H1 (cell line): ENCODE data around the gene RGL2. TPM values are rescaled to one million over a fixed set of nuclear protein-coding genes. Genes with fewer than 3 reads are reported as not detected.

Experiments
- CTCF ChIA-PET: fragments of 300-600 bp; sonication (Branson Sonifier 250); formaldehyde crosslinking; loops from one replicate; lab custom pipeline; 2021; ENCODE audit not compliant: partially characterized antibody; lab: Charles Lee
- POLR2A ChIA-PET: fragments of 300-600 bp; sonication (Branson Sonifier 250); formaldehyde crosslinking; loops from one replicate; lab custom pipeline; 2021; ENCODE audit warnings: inconsistent platforms; ENCODE audit not compliant: partially characterized antibody; lab: Charles Lee
- DNase-seq, 2 experiments: peaks; one replicate each; pipeline versions ENCODE4 v3.0.0 to v3.0.0-alpha.2; 2010 to 2022; ENCODE audit warnings: low spot score in 2 of 2, low read depth in 1 of 2, mixed read lengths in 1 of 2
- FAIRE-seq: peaks from 2 replicates; lab custom pipeline; 2011; peaks lifted over from hg19 to GRCh38; lab: Jason Lieb, UNC
- H2AFZ ChIP-seq: 2 replicates; pipeline ENCODE4 v1.8.1; 2012; ENCODE audit warnings: low read length, inconsistent platforms
- H2AK5ac ChIP-seq: 2 replicates; pipeline ENCODE4 v1.6.1; 2013; ENCODE audit warnings: low read depth, low read length
- H2BK120ac ChIP-seq: replicated peaks from 2 replicates; pipeline ENCODE3; 2013; ENCODE audit warnings: low read depth, low read length, inconsistent platforms
- H2BK12ac ChIP-seq: 2 replicates; pipeline ENCODE4 v1.6.1; 2013; ENCODE audit warnings: low read depth, low read length
- H2BK15ac ChIP-seq: 2 replicates; pipeline ENCODE4 v1.6.1; 2013; ENCODE audit warnings: low read length
- H2BK20ac ChIP-seq: 2 replicates; pipeline ENCODE4 v1.6.1; 2013; ENCODE audit warnings: low read length
- H2BK5ac ChIP-seq: 2 replicates; pipeline ENCODE4 v1.6.1; 2013; ENCODE audit warnings: low read depth, low read length
- H3K14ac ChIP-seq: 2 replicates; pipeline ENCODE4 v1.6.1; 2013; ENCODE audit warnings: inconsistent platforms; ENCODE audit not compliant: insufficient read length
- H3K18ac ChIP-seq: 2 replicates; pipeline ENCODE4 v1.6.1; 2013; ENCODE audit warnings: low read length; ENCODE audit errors: extremely low read depth
- H3K23ac ChIP-seq: 2 replicates; pipeline ENCODE4 v1.6.1; 2013; ENCODE audit warnings: inconsistent platforms; ENCODE audit not compliant: insufficient read length
- H3K23me2 ChIP-seq: 2 replicates; pipeline ENCODE4 v1.6.1; 2013; ENCODE audit warnings: low read depth, low read length
- H3K27ac ChIP-seq: 2 replicates; pipeline ENCODE4 v1.6.1; 2011; ENCODE audit warnings: low read depth, low read length, inconsistent platforms
- H3K27me3 ChIP-seq, 4 experiments: replicated peaks in 1 of 4; 1 replicate in 1 of 4; 2 replicates in 3 of 4; pipeline versions ENCODE4 v1.6.1 to v1.8.1; 2011 to 2013; ENCODE audit warnings: low read length in 3 of 4, mild to moderate bottlenecking in 3 of 4, inconsistent platforms in 2 of 4, mixed read lengths in 2 of 4, moderate library complexity in 1 of 4; ENCODE audit not compliant: control insufficient read depth in 3 of 4, insufficient read depth in 3 of 4; ENCODE audit errors: extremely low read depth in 1 of 4
- H3K36me3 ChIP-seq, 4 experiments: 2 replicates each; pipeline versions ENCODE4 v1.6.1 to v1.8.1; 2011 to 2013; ENCODE audit warnings: mild to moderate bottlenecking in 4 of 4, low read length in 3 of 4, moderate library complexity in 2 of 4, control low read depth in 1 of 4, inconsistent platforms in 1 of 4; ENCODE audit not compliant: insufficient read depth in 4 of 4, control insufficient read depth in 2 of 4
- H3K4ac ChIP-seq: replicated peaks from 2 replicates; pipeline ENCODE3; 2013; ENCODE audit warnings: low read length, low read depth, mixed read lengths, inconsistent platforms; ENCODE audit not compliant: insufficient read length
- H3K4me1 ChIP-seq, 4 experiments: replicated peaks in 1 of 4; 1 replicate in 1 of 4; 2 replicates in 3 of 4; pipeline versions ENCODE4 v1.6.1 to v1.8.1; 2011 to 2013; ENCODE audit warnings: low read length in 3 of 4, inconsistent platforms in 2 of 4, mixed read lengths in 1 of 4; ENCODE audit not compliant: insufficient read depth in 4 of 4, control insufficient read depth in 3 of 4
- H3K4me2 ChIP-seq, 2 experiments: 2 replicates each; pipeline versions ENCODE4 v1.6.1 to v1.8.1; 2011 to 2013; ENCODE audit warnings: low read depth in 2 of 2, low read length in 2 of 2, control low read depth in 1 of 2, inconsistent platforms in 1 of 2, mild to moderate bottlenecking in 1 of 2; ENCODE audit not compliant: insufficient read depth in 1 of 2
- H3K4me3 ChIP-seq, 4 experiments: fragments of 200-600, 300-600 bp in 1 of 4; sonication (generic), shearing (Covaris generic), sonication (Bioruptor Twin) in 1 of 4; 2 replicates each; pipeline versions ENCODE4 v1.5.1 to v1.8.1; 2011 to 2016; ENCODE audit warnings: low read length in 4 of 4, low read depth in 3 of 4, control low read depth in 2 of 4, inconsistent platforms in 2 of 4, mild to moderate bottlenecking in 2 of 4, mixed read lengths in 1 of 4, moderate library complexity in 1 of 4; ENCODE audit not compliant: insufficient read depth in 2 of 4; ENCODE audit errors: extremely low read depth in 1 of 4
- H3K56ac ChIP-seq: replicated peaks from 2 replicates; pipeline ENCODE3; 2013; ENCODE audit warnings: low read depth, mild to moderate bottlenecking, mixed read lengths, low read length, inconsistent platforms; ENCODE audit not compliant: insufficient read length
- H3K79me1 ChIP-seq: 2 replicates; pipeline ENCODE4 v1.6.1; 2013; ENCODE audit warnings: low read depth, low read length, control low read depth
- H3K79me2 ChIP-seq, 2 experiments: 2 replicates each; pipeline versions ENCODE4 v1.6.1 to v1.8.1; 2012 to 2013; ENCODE audit warnings: low read length in 2 of 2, mild to moderate bottlenecking in 2 of 2, inconsistent platforms in 1 of 2; ENCODE audit not compliant: insufficient read depth in 2 of 2, control insufficient read depth in 1 of 2
- H3K9ac ChIP-seq, 4 experiments: replicated peaks in 1 of 4; 1 replicate in 1 of 4; 2 replicates in 3 of 4; pipeline versions ENCODE4 v1.6.1 to v1.8.1; 2011 to 2013; ENCODE audit warnings: low read depth in 3 of 4, low read length in 3 of 4, control low read depth in 2 of 4, mild to moderate bottlenecking in 2 of 4, moderate library complexity in 2 of 4, inconsistent platforms in 1 of 4; ENCODE audit errors: extremely low read depth in 1 of 4
- H3K9me3 ChIP-seq, 2 experiments: 2 replicates each; pipeline versions ENCODE4 v1.6.1 to v1.8.1; 2012 to 2013; ENCODE audit warnings: mild to moderate bottlenecking in 2 of 2, moderate library complexity in 2 of 2, control low read depth in 1 of 2, inconsistent platforms in 1 of 2, low read depth in 1 of 2, low read length in 1 of 2, mixed read lengths in 1 of 2; ENCODE audit not compliant: insufficient read depth in 2 of 2
- H4K20me1 ChIP-seq, 2 experiments: replicated peaks in 1 of 2; 2 replicates each; pipeline versions ENCODE3 to v1.8.1; 2011 to 2013; ENCODE audit warnings: inconsistent platforms in 2 of 2, low read length in 2 of 2, mild to moderate bottlenecking in 1 of 2; ENCODE audit not compliant: insufficient read depth in 2 of 2, control insufficient read depth in 1 of 2
- H4K5ac ChIP-seq: 2 replicates; pipeline ENCODE4 v1.6.1; 2013; ENCODE audit warnings: low read length, low read depth, mixed read lengths, inconsistent platforms; ENCODE audit not compliant: insufficient read length
- H4K8ac ChIP-seq: 2 replicates; pipeline ENCODE4 v1.8.0; 2013; ENCODE audit warnings: mild to moderate bottlenecking, moderate library complexity, low read length, inconsistent platforms; ENCODE audit not compliant: insufficient read depth; ENCODE audit errors: extremely low read depth
- H4K91ac ChIP-seq: replicated peaks from 2 replicates; pipeline ENCODE3; 2013; ENCODE audit warnings: low read length, mixed read lengths, inconsistent platforms; ENCODE audit not compliant: insufficient read length
- CTBP2 ChIP-seq: IDR thresholded peaks from 2 replicates; pipeline ENCODE4 v1.7.0; 2011; ENCODE audit warnings: borderline replicate concordance, mild to moderate bottlenecking, moderate library complexity, mixed read lengths, low read length; ENCODE audit not compliant: insufficient read depth, insufficient read length
- JUN ChIP-seq: IDR thresholded peaks from 2 replicates; pipeline ENCODE4 v1.6.1; 2011; ENCODE audit warnings: low read depth, mild to moderate bottlenecking, improper control_type of control experiment, low read length
- NANOG ChIP-seq: IDR thresholded peaks from 2 replicates; pipeline ENCODE4 v1.6.1; 2011; ENCODE audit warnings: low read length, low read depth, mild to moderate bottlenecking, inconsistent platforms; ENCODE audit not compliant: insufficient read depth, poor library complexity, severe bottlenecking
- PHF8 ChIP-seq: fragments of 200-600 bp; sonication (generic); conservative IDR thresholded peaks from 2 replicates; pipeline ENCODE4 v1.7.1; 2012; ENCODE audit warnings: low read depth, mild to moderate bottlenecking, inconsistent platforms, low read length, moderate library complexity
- POLR2A ChIP-seq, 2 experiments: IDR thresholded peaks; 1 replicate in 1 of 2; 2 replicates in 1 of 2; pipeline ENCODE4 v1.6.1; 2011; ENCODE audit warnings: low read depth in 2 of 2, low read length in 2 of 2, mild to moderate bottlenecking in 2 of 2; ENCODE audit errors: control extremely low read depth in 1 of 2
- RAD21 ChIP-seq, 2 experiments: IDR thresholded peaks in 1 of 2; conservative IDR thresholded peaks in 1 of 2; 2 replicates each; pipeline ENCODE4 v1.6.1; 2011; ENCODE audit warnings: low read depth in 2 of 2, low read length in 2 of 2, improper control_type of control experiment in 1 of 2, inconsistent platforms in 1 of 2, mild to moderate bottlenecking in 1 of 2, moderate library complexity in 1 of 2
- SIN3A ChIP-seq, 2 experiments: IDR thresholded peaks in 1 of 2; conservative IDR thresholded peaks in 1 of 2; 2 replicates each; pipeline ENCODE4 v1.6.1; 2011 to 2012; ENCODE audit warnings: low read length in 2 of 2, improper control_type of control experiment in 1 of 2, low read depth in 1 of 2, mild to moderate bottlenecking in 1 of 2
- SP2 ChIP-seq: IDR thresholded peaks from 2 replicates; pipeline ENCODE4 v1.6.1; 2012; ENCODE audit warnings: mild to moderate bottlenecking, low read length, inconsistent platforms
- TAF1 ChIP-seq: IDR thresholded peaks from 2 replicates; pipeline ENCODE4 v1.6.1; 2011; ENCODE audit warnings: mild to moderate bottlenecking, low read depth, low read length
- WGBS, 2 experiments: shearing (Covaris generic) in 1 of 2; methylation state at CpG; one replicate each; pipeline versions ENCODE4 v1.1.6 to v1.1.7; 2013 to 2015; ENCODE audit warnings: low lambda C conversion rate in 2 of 2, mixed read lengths in 2 of 2, inconsistent platforms in 1 of 2, low coverage in 1 of 2, missing lambda C conversion rate in 1 of 2; ENCODE audit not compliant: insufficient replicate concordance in 2 of 2, insufficient coverage in 1 of 2, insufficient read length in 1 of 2; ENCODE audit errors: extremely low coverage in 1 of 2, missing lambda C conversion rate in 1 of 2; 5-methylcytosine and 5-hydroxymethylcytosine counted together
- polyA plus RNA-seq, 7 experiments: library from polyadenylated mRNA; depleted of rRNA in 3 of 7; stranded (reverse) in 5 of 7; unstranded in 2 of 7; fragments of >200 nt in 5 of 7; fragments of 200-250 nt in 2 of 7; gene quantifications; 1 replicate in 5 of 7; 2 replicates in 1 of 7; 4 replicates in 1 of 7; pipeline versions ENCODE4 v1.2.1 to v1.2.3, GENCODE V29; 2011 to 2013; ENCODE audit warnings: missing spikeins in 2 of 7, mixed read lengths in 2 of 7
- total RNA-seq: library from RNA; stranded (reverse); fragmentation: NEBNext Ultra II Directional; extraction: Animal tissue kit (Norgen Biotek cat#: 25700); gene quantifications from 2 replicates; pipeline ENCODE4 v1.2.1, GENCODE V29; 2021

The RGL2 gene
- total and polyA plus RNA-seq, 2 of the 8 experiments (the other 6 are each of a cell fraction or from before 2014, with no cell fraction given) = 58.1 to 80.3 TPM

DNA sequence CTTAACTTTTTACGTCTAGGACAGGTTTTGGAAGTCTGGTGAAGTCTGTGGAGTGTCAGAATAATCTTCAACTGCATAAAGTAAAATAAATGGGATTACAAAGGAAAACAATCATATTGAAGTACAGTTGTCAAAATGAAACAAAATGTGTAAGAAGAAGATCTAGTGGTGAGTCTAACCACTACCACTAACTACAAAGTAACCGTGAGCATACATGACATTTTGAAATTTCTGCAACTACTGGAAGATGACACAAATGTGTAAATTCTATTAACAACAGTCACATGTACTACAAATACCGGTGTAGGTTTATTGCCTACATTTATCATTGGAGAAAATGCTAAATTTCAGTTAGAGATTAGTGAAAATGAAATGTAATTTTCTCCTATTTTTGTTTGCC is 56.8 kb downstream of the RGL2 start:
- no peak for TF ChIP-seq NANOG
- no peak for TF ChIP-seq CTBP2
- no peak for TF ChIP-seq SP2
- no peak for TF ChIP-seq TAF1
- TF ChIP-seq SIN3A (conservative IDR thresholded peaks at IDR 0.05 in 1 of 2, IDR thresholded peaks at IDR 0.05 in 1 of 2; ENCODE audit: low read depth in 1 of 2, low read length in 2 of 2) = no peak
- TF ChIP-seq POLR2A (IDR thresholded peaks at IDR 0.05; ENCODE audit: control extremely low read depth in 1 of 2, low read depth in 2 of 2, low read length in 2 of 2) = no peak
- no peak for TF ChIP-seq PHF8
- no peak for TF ChIP-seq RAD21 (IDR thresholded peaks at IDR 0.05 in 1 of 2, conservative IDR thresholded peaks at IDR 0.05 in 1 of 2; ENCODE audit: low read depth in 2 of 2, low read length in 2 of 2)
- no peak for TF ChIP-seq JUN

More for the DNA sequence above, 56.8 kb downstream of the RGL2 start:
- Histone ChIP-seq H3K9me3 (no peaks in the 10 kb centered on the region), H3K27ac (no peak overlapping the region), H3K4me2 (no peak overlapping the region), H3K79me2 (no peaks in the 10 kb centered on the region), H4K5ac (no peak overlapping the region), H3K56ac (no peak overlapping the region), H3K4me1 (no peaks in the 10 kb centered on the region), H3K36me3 (no peaks in the 10 kb centered on the region), H3K79me1 (no peaks in the 10 kb centered on the region), H2BK120ac (no peak overlapping the region), H3K4ac (no peak overlapping the region), H2BK5ac (no peak overlapping the region), H3K23me2 (no peaks in the 10 kb centered on the region; the same call in 1 of the 2 replicates), H2BK15ac (no peak overlapping the region), H3K27me3 (peaks cover 0 to 12% (median 2%) of the 10 kb centered on the region in 4 experiments; a peak in 4 of 7 replicates), H3K23ac (no peak overlapping the region), H4K20me1 (no peaks in the 10 kb centered on the region), H2BK20ac (no peak overlapping the region), H2AFZ (no peak overlapping the region), H4K8ac (no peak overlapping the region), H2AK5ac (no peak overlapping the region), H3K4me3 (no peak overlapping the region), H3K18ac (no peak overlapping the region), H3K14ac (no peak overlapping the region), H3K9ac (no peak overlapping the region), H4K91ac (no peak overlapping the region), H2BK12ac (no peak overlapping the region)
- FAIRE-seq = no peak
- ChIA-PET POLR2A (no interaction called here), CTCF (no interaction called here)
- WGBS, 2 experiments = 81% methylated on average over 3 of the region's 3 CpGs; no CpG with 5 or more reads in 1 of the 2 experiments
- no peak for DNase-seq
